IPS-18c (cell line): Measurements from ENCODE around the gene ANKDD1B.

Experiments
- H3K4me3 ChIP-seq: 2 replicates; pipeline ENCODE4 v1.7.0; 2013; ENCODE audit warnings: low read depth, mild to moderate bottlenecking, low read length, moderate library complexity; ENCODE audit not compliant: insufficient read depth
- H3K9me3 ChIP-seq: one replicate; pipeline ENCODE4 v1.6.1; 2013; ENCODE audit warnings: mild to moderate bottlenecking, low read length, moderate library complexity; ENCODE audit not compliant: control insufficient read depth, insufficient read depth

The ANKDD1B gene

GRCh38 chr5:75716715-75717081 is 105.4 kb downstream of the ANKDD1B start:
- peak overlapping the region; percentile 86 for H3K4me3 ChIP-seq
- H3K9me3 ChIP-seq: no peaks in the 10 kb centered on the region

DNA sequence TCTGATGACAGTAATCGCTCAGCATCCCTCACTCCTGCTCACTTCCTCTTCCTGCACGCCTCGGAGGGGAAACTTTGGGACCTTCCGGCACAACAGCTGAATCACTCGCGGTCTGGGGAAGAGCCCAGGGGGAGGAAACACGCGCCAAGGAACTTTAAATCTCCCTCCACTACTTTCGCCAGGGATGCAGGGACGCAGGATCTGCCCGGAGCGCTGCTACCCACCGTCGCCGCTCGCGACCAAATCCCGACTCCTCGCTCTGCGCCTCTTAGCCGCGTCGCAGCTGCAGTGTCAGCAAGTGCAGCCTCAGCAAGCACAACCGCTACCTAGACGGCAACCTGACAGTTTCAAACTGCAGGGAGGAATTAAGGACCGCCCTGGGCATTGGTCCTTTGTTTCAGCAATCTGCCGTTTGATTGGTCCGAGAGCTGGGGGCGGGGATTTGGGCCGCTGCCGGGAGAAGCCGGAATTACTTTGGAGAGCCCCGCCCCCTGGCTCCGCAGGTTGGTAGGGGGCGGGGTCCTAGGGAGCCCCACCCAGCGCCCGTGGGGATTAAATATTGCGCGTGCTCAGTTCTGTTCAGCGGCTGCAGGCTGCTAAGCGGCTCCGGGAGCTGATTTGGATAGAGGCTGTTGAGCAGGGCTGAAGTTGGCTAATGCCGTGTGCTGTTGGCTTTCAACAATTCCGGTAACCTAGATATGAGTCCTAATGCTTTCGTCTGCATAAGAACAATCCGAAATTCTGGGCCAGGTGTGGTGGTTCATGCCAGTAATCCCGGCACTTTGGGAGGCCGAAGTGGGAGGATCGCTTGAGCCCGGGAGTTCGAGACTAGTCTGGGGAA is 106.0 kb downstream of the ANKDD1B start, which contains the start of gene POC5:
TSS of gene POC5 (minus strand) at position 356 of the 841 bp plus-strand sequence. CDS start 4,500 bp downstream, outside the sequence.
- peak within 1 kb of the TSS; percentile 86 for H3K4me3 ChIP-seq
- no peaks in the 10 kb centered on the region for H3K9me3 ChIP-seq

DNA sequence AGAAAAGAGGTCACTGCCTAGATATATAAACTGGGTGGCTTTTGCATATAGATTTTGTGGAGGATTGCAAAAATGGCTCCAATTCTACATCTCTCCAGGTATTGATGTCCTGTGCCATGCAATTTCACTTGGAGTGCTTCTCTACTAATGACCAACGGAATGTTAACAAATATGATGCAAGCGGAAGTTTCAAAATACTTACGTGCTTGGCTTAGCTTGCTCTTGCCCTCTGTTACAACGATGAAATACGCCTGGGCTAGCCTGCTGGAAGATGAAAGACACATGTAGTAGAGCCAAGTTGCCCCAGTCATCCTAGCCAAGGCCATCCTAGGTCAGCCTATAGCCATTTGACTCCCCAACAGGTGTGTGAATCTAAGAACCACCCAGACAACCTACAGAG is 109.6 kb downstream of the ANKDD1B start:
- H3K4me3 ChIP-seq: no peak overlapping the region

More for the DNA sequence above, 109.6 kb downstream of the ANKDD1B start:
- H3K9me3 ChIP-seq: no peaks in the 10 kb centered on the region
